ENCODE data around the gene ARHGAP15. TPM values are rescaled to one million over a fixed set of nuclear protein-coding genes. Genes with fewer than 3 reads are reported as not detected.

ARHGAP15 gene
- total RNA-seq, 1 experiment from 2014 or later, result 0.41 TPM

DNA sequence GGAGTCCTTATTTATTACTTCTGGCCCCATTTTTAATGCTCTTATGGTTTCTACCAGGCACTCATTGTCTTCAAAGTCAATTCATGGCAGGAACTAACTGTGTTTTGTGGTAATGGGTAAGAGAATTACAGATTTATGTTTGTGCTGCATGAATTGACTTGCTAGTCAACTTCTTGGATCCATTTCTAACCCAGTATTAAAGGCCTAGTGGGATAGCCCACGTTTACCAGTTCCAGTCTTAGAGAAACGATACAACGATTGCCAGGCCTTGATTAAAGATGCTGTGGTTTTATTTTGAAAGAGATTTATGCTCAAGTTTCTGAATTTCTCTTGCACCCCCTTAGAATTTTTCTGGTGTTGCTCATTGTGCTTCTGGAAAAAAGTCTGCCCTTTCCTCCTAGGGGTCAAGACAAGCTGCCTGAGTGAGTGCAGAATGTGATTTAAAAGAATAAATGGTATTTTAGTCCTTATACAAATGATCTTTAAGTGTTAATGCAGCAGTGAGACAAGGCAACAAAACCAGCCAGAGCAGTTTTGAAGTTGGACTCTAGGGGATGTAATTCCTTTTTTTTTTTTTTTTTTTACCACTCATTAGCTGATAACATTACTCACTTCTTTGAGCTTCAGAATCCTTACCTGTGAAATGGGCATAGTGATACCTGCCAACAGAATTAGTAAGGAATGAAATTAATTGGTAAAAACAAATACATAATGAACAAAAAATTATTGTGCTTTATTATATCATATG, 101.5 kb downstream of the ARHGAP15 start:
- DNase-seq (ENCODE audit: low read depth, low spot score) (no peak), ATAC-seq (no peak)
- Histone ChIP-seq H3K27ac (ENCODE audit: low read length) (no peak overlapping the region), H3K4me3 (ENCODE audit: low read depth in 2 of 2, low read length in 2 of 2) (no peak overlapping the region), H3K27me3 (ENCODE audit: control insufficient read depth, insufficient read depth, low read length) (no peaks in the 10 kb centered on the region), H3K36me3 (ENCODE audit: control insufficient read depth, insufficient read depth, low read length) (no peaks in the 10 kb centered on the region), H3K4me1 (ENCODE audit: control insufficient read depth, insufficient read depth, low read length) (no peaks in the 10 kb centered on the region), H3K9me3 (ENCODE audit: control insufficient read depth, insufficient read depth, low read depth, low read length) (no peaks in the 10 kb centered on the region)
- no TSS peak for BruUV-seq (replicated peaks)
- TF ChIP-seq SIN3A (IDR thresholded peaks at IDR 0.05; ENCODE audit: borderline replicate concordance, insufficient read depth, low read depth, low read length), result no peak
- TF ChIP-seq, protein P1, sequence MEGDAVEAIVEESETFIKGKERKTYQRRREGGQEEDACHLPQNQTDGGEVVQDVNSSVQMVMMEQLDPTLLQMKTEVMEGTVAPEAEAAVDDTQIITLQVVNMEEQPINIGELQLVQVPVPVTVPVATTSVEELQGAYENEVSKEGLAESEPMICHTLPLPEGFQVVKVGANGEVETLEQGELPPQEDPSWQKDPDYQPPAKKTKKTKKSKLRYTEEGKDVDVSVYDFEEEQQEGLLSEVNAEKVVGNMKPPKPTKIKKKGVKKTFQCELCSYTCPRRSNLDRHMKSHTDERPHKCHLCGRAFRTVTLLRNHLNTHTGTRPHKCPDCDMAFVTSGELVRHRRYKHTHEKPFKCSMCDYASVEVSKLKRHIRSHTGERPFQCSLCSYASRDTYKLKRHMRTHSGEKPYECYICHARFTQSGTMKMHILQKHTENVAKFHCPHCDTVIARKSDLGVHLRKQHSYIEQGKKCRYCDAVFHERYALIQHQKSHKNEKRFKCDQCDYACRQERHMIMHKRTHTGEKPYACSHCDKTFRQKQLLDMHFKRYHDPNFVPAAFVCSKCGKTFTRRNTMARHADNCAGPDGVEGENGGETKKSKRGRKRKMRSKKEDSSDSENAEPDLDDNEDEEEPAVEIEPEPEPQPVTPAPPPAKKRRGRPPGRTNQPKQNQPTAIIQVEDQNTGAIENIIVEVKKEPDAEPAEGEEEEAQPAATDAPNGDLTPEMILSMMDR (IDR thresholded peaks at IDR 0.05), result no peak
- TF ChIP-seq, protein P2, sequence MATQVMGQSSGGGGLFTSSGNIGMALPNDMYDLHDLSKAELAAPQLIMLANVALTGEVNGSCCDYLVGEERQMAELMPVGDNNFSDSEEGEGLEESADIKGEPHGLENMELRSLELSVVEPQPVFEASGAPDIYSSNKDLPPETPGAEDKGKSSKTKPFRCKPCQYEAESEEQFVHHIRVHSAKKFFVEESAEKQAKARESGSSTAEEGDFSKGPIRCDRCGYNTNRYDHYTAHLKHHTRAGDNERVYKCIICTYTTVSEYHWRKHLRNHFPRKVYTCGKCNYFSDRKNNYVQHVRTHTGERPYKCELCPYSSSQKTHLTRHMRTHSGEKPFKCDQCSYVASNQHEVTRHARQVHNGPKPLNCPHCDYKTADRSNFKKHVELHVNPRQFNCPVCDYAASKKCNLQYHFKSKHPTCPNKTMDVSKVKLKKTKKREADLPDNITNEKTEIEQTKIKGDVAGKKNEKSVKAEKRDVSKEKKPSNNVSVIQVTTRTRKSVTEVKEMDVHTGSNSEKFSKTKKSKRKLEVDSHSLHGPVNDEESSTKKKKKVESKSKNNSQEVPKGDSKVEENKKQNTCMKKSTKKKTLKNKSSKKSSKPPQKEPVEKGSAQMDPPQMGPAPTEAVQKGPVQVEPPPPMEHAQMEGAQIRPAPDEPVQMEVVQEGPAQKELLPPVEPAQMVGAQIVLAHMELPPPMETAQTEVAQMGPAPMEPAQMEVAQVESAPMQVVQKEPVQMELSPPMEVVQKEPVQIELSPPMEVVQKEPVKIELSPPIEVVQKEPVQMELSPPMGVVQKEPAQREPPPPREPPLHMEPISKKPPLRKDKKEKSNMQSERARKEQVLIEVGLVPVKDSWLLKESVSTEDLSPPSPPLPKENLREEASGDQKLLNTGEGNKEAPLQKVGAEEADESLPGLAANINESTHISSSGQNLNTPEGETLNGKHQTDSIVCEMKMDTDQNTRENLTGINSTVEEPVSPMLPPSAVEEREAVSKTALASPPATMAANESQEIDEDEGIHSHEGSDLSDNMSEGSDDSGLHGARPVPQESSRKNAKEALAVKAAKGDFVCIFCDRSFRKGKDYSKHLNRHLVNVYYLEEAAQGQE (IDR thresholded peaks at IDR 0.05; ENCODE audit: insufficient read depth in 1 of 2, low read depth in 2 of 2, low read length in 1 of 2), result no peak
- no peak for TF ChIP-seq TCF7L2 (IDR thresholded peaks at IDR 0.05; ENCODE audit: low read depth, low read length)
- no peak for TF ChIP-seq POLR2AphosphoS5 (IDR thresholded peaks at IDR 0.05; ENCODE audit: low read depth, low read length)
- intact Hi-C loops (cut with micrococcal nuclease; ENCODE audit: unreplicated experiment), result no loop called here
- POLR2A ChIA-PET, result no interaction called here
- CTCF ChIA-PET, result interaction anchor here (0.6 kb wide), 1 partner anchor 9 kb away, joined by 3 read pairs; no protein-coding TSS in a partner anchor
- in situ Hi-C loops (cut with HindIII; ENCODE audit: low pct_unique_long_range_greater_than_20kb, low sequenced_read_pairs), result no loop called here

DNA sequence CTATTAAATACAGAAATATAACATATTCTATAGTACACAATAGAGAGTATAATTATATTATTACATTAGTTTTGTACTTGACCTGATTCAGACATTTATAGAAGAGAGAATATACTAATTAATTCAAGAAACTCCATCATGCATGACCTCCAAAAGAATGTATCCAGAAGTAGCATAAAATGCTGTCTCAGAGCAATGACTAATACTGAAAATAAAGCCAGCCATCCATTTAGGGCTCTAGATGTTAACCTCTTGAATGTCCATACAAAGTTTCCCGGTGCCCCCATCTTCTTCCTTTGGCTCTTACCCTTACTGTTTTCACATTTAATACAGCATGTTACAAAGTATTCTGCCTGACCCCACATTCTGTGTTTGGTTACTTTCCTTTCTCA, 102.0 kb downstream of the ARHGAP15 start:
- ChIA-PET CTCF (interaction anchor here (0.6 kb wide), 1 partner anchor 10 kb away, joined by 3 read pairs; no protein-coding TSS in a partner anchor), POLR2A (no interaction called here)
- no peak overlapping the region for H3K4me3 ChIP-seq (ENCODE audit: low read depth in 2 of 2, low read length in 2 of 2)
- no peaks in the 10 kb centered on the region for H3K9me3 ChIP-seq (ENCODE audit: control insufficient read depth, insufficient read depth, low read depth, low read length)
- no peak overlapping the region for H3K27ac ChIP-seq (ENCODE audit: low read length)
- ATAC-seq (no peak), DNase-seq (ENCODE audit: low read depth, low spot score) (no peak)
- no peaks in the 10 kb centered on the region for H3K27me3 ChIP-seq (ENCODE audit: control insufficient read depth, insufficient read depth, low read length)
- in situ Hi-C loops (cut with HindIII; ENCODE audit: low pct_unique_long_range_greater_than_20kb, low sequenced_read_pairs) (no loop called here), intact Hi-C loops (cut with micrococcal nuclease; ENCODE audit: unreplicated experiment) (no loop called here)
- BruUV-seq (replicated peaks), result no TSS peak
- H3K36me3 ChIP-seq (ENCODE audit: control insufficient read depth, insufficient read depth, low read length), result no peaks in the 10 kb centered on the region
- no peak for TF ChIP-seq SIN3A (IDR thresholded peaks at IDR 0.05; ENCODE audit: borderline replicate concordance, insufficient read depth, low read depth, low read length)
- no peak for TF ChIP-seq TCF7L2 (IDR thresholded peaks at IDR 0.05; ENCODE audit: low read depth, low read length)
- TF ChIP-seq, protein P2 (IDR thresholded peaks at IDR 0.05; ENCODE audit: insufficient read depth in 1 of 2, low read depth in 2 of 2, low read length in 1 of 2), result no peak
- no peak for TF ChIP-seq POLR2AphosphoS5 (IDR thresholded peaks at IDR 0.05; ENCODE audit: low read depth, low read length)
- TF ChIP-seq, protein P1 (IDR thresholded peaks at IDR 0.05), result no peak
- H3K4me1 ChIP-seq (ENCODE audit: control insufficient read depth, insufficient read depth, low read length), result no peaks in the 10 kb centered on the region
